GM21423 (cell line): ENCODE results near the gene APEH.
"Not testable (repeated sequence)": the region's sequence is repeated elsewhere in the genome, so short reads cannot be mapped to it uniquely, and the experiment has no call there.

Source experiments
- ATAC-seq: cut with Tn5 transposase; IDR thresholded peaks from one replicate; pipeline ENCODE4 v1.9.1; 2021; ENCODE audit warnings: mild to moderate bottlenecking, moderate library complexity; ENCODE audit not compliant: unreplicated experiment

Gene APEH

DNA sequence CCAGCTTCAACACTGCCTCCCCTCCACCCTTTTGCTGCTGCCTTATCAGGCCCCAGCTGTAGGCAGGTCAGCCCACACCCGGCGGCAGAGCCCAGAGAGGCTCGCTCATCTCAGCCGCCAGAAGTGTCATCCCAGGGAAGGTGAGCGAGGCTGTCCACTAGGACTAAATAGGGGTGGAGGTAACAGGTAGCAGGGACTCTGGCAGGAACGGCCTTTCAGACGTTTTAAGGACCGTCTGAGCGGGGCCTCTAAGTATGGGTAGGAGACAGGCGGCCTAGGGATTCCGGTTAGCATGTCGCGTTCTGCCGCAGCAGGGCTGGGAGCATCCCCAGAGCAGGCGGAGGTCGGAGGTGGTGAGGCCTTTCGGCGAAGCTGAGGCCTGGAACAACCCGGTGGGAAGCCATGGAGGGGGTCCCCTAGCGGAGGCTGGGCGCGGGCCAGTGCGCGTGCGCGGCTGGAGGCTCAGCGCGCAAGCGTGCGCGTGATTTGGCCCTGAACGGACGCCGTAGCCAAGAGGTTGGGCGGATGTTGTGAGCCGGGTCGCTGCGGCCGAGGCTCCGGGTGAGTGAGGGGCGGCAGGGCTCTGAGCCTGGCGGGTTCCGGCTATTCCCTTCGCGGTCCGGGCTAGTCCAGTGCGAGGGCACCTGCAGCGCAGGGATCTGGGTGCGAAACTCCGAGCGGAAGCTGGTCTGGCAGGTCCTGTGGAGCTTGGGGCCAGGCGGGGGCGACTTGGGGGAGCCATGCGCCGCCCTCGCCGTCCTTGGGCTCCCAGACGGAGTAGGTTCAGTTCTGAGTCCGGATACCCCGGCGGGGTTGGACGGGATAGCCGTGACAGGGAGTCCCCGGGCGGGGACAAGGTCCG, 15.1 kb downstream of the APEH start, which contains the start of the genes MST1 and RNF123:
Gene MST1, minus strand, starts transcription at position 429 of the 862 bp plus-strand sequence. CDS start 783 bp downstream, outside the sequence.
Gene RNF123, plus strand, starts transcription at position 512 of the 862 bp plus-strand sequence. CDS start 1,609 bp downstream, outside the sequence.
- ATAC-seq = peak; percentile 66

DNA sequence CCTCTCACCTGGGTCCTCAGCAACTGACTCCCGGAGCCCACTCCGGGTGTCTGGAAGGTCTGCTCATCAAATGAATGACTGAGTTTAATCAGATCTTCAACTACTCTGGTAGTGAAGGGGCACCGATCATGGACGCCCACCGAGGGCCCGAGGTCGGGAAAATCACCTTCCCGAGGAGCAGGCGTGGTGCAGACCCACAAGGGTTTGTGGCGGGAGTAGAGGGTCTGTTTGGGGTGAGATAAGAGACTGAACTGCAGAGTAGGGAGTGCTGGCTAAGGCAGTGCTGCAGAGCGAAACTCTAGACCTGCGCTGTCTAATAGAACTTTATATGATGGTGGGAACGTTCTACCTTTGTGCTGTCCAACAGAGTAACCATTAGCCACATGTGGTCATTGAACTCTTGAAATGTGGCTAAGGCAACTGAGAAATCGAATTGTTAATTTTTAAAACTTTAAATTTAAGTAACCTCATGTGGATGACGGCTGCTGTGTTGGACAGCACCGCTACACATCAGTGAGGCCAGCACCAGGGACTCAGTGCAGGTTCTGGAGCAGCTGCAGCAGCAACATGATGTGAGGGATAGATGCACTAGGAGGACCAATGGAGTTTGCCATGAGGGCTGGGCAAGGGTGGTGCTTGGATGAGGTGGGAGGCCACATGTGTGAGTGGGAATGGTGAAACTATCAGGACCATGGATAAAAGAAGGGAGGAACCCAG, 15.9 kb downstream of the APEH start:
- ATAC-seq = not testable (repeated sequence)

DNA sequence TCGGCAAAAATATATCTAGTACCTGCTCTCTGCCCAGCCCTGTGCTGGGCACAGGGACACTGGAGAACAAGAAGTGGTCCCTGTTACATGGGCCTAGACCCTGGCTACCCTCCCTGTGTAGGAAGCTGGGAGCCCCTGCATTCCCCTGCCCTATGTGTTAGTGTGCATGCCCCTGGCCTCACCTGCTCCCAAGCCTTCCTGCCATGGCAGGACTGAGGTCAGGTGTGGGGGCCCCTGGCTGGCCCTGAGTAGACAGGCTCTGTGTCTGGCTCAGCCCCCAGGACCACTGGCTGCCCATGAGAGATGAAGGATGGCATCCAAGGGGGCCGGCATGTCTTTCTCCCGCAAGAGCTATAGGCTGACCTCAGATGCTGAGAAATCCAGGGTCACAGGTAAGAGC, 16.7 kb downstream of the APEH start:
- ATAC-seq = not testable (repeated sequence)

DNA sequence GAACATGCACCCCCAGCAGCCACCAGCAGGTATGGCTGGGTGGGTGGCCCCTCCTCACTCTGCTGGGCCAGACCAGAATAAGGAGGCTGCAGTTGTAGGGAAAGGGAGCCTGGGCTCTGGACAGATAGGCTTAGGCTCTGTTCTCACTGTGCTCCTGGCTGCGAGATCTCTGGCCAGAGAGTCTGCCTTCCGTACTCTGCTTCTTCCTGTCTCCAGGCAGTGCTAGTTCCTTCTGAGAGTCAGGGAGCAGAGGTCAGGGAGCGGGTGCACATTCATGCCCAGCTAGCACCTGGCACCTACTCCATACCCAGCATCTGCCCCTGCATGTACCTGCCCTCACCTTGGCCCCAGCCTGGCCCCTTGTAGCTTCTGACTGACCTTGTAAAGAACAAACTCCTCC, 17.3 kb downstream of the APEH start:
- ATAC-seq = not testable (repeated sequence)

DNA sequence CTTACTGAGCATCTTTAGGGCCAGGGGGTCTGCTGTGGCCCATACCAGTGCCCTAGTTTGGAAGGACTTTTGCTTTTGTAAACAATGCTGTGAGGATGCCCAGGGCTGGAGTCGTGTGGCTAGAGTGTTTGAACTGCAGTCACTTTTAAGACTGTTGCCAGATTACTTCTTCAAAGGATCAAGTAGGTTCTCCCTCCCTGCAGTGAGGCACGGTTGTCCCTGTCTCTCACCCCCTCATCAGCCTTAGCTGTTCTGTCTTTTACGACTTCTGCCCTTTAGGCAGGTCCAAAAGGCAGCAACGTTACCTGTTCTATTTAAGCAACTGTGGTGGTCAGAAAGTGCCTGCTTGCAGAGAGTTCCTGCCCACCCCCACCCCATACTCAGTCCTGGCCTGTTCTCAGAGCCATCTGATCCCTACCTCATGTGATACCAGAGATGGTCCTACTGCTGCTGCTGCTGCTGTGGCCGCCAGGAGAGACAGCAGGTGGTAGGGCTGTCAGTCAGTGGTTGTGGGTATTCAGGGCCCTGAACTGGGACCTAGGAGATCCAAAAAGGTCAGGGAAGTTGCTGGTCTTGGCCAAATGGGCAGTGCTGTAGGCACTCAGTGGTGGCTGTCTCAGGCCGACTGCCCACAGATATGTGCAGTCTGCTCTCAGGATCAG, 20.4 kb downstream of the APEH start:
- not testable (repeated sequence) for ATAC-seq

DNA sequence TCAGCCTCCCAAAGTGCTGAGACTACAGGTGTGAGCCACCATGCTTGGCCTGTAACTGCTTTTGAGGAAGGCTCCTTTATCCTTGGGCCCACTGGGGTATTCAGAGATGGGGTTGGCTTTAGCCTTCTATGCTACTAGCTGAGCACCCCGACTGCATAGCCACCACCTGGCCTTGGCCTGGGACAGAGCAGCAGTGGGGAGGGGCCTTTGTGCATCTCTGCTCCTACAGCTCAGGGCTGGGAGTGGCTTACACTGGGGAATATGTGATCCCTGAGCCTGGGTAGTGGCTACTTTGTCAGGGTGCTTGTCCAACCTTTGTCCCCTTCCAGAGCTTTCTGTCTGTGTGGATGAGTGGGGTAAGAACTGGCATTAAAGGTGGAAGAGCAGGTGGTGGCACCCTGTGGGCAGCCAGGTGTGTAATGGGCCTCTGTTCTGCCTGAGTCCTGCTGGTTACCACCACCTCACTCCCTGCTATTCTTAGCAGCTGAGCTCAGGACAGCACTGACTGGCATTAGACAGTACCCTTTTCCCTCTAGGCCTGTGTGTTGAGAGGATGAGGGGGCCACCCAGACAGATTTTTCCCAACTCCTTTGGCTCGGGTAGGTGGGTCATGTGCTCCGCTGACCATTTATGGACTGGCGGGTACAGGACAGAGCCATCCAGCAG, 21.3 kb downstream of the APEH start:
- not testable (repeated sequence) for ATAC-seq

DNA sequence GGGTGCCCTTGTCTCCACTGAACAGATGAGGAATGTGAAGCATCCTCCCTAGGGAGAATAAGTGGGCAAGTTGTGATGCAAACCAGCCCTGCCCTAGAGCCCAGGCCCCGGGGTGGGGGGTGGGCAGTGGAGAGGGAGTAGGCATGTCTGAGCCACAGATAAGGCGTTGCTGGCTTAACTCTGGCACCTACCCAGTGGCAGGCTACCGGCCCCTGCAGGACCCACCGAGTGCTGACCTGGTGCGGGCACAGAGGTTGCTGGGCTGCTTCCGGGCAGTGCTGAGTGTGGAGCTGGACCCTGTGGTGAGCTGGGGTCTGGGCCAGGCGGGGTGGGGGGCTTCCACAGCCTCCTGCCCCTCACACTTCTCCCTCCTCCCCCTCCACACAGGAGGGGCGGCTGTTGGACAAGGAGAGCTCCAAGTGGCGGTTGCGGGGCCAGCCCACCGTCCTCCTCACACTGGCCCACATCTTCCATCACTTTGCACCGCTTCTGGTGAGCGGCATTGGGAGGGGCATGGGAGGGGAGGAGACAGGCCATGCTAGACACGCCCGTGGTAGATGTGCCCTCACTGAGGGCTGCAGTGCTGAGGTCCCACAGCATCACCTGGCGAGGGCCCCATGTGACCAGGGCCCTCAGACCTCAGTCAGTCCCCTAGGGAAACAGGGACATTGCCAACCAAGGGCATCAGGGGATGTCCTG, 25.3 kb downstream of the APEH start:
- no peak for ATAC-seq

DNA sequence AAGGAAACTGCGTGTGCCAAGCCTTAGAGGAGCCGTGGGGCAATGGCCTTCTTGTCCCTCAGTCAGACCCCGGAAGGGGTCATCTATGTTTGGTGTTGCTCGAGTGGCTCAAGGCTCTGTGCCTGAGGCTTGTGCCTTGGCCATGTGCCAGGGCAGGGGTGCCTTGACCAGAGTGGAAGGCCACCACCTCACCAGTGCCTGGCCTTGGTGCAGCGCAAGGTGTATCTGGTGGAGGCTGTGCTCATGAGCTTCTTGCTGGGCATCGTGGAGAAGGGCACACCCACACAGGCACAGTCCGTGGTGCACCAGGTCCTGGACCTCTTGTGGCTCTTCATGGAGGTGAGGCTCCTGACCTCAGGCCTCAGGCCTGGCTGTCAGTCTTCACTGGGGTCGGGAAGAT, 25.9 kb downstream of the APEH start:
- no peak for ATAC-seq

DNA sequence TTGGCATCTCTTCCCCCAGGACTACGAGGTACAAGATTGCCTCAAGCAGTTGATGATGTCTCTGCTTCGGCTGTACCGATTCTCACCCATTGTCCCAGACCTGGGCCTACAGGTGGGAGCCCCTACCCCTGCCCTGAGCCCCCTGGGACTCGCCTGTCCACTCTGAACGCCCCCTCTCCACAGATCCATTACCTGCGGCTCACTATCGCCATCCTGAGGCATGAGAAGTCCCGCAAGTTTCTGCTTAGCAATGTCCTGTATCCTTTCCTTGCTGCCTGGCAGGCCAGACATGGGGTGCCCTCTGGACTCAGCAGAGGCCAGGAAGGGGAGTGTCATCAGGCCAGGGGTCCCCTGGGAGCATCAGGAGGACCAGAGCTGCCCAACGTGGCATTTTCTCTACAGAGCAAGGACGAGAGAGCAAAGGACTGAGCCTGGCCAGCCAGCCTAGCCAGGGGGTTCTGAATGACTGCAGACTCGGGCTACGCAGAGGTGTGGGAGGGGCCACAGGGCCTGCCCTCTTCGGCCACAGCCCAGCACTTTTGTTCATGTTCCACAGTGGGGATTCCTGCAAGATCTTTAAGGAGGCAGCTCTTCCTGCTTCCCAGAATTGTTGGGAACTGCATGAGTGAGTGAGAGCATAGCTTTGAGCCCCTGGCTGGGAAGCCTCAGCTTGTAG, 26.4 kb downstream of the APEH start:
- no peak for ATAC-seq

DNA sequence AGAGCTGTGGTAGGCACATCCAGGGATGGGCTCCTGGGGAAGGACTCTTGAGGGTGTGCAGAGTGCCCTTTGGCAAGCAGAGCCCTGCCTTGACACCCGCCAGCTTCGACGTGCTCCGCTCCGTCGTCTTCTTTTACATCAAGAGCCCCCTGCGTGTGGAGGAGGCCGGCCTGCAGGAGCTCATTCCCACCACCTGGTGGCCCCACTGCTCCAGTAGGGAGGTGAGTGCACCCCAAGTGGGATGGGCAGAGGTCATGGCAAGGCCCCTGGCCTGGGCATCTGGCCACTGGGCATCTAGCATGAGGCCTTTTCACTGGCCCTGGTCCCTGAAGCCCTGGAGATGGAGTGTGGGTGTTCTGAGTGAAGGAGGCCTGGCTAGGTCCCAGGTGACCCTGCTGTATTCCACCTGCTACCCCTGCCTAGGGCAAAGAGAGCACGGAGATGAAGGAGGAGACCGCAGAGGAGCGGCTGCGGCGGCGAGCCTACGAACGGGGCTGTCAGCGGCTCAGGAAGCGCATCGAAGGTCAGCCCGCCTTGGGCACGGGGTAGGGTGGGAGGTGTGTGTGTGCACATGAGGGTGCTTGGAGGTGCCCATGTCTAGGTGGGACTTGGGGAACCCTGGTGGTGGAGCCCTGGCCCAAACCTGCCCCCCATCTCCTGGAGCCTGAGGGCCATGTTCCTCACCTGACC, 27.4 kb downstream of the APEH start:
- no peak for ATAC-seq

DNA sequence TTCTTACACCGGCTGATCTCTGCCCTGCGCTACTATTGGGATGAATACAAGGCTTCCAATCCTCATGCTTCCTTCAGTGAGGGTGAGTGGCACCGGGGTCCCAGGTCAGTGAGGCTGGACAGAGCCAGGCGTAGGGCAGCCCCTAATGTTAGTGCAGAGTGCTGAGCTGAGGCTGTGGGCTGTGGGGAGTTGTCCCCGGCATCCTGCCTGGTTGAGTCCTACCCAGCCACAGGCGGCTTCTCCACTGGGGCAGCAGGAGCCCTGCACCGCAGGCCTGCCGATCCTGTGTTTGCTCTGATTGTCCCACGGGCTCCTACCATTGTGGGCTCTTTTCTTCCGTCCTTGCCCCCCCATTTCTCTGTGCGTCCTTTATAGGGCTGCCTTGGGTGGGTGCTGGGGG, 28.5 kb downstream of the APEH start:
- no peak for ATAC-seq

DNA sequence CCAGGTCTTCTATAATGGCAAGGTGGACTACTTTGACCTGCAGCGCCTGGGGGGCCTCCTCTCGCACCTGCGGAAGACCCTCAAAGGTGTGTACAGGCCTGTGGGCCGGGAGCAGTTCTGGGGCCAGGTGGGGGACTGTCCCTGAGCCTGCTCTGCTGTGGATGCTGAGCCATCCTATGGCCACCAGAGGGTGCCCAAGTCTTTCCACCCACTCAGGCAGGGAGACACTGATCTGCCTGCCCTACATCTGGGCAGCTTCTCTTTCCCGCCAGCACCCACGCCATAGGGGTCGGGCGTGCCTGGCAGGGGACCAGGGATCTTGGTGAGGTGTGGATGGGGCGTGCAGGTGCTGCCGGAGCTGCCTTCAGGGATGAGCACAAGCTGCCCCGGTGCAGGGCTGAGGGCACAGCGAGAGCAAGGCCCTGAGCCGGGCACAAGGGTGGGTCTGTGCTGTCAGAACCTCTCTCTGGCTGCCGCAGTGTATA, 29.3 kb downstream of the APEH start:
- no peak for ATAC-seq

DNA sequence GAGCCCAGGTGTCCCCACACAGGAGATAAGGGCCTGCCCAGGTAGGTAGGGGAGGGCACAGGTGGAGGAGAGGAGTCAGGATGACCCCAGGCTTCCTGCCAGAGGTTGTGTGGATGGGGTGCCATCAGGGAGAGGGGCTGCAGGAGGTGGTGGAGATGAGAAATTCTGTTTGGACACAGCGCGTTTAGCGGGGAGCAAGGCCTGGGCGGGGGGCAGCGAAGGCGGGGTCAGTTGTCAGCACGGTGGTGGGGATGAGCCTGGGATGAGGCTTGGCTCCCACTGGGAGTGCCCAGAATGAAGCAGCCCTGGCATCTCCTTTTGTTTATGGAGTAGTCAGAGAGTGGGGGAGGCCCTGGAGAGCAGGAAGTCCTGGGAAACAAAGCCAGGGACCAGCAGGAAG, 29.8 kb downstream of the APEH start:
- ATAC-seq = no peak

DNA sequence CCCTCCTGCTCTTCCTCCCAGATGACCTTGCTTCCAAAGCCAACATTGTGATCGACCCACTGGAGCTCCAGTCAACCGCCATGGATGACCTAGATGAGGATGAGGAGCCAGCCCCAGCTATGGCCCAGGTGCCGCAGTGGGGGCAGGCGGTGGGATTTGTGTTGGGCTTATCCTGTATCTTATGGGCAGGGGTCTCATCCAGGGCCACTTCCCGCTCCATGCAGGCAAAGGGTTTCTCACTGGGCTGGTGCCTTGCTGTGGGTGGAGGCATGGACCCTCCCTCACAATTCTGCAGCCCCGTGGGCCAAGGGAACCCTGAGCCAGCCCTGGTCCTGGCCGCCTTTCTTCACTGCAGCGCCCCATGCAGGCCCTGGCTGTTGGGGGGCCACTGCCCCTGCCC, 30.5 kb downstream of the APEH start:
- ATAC-seq = no peak

DNA sequence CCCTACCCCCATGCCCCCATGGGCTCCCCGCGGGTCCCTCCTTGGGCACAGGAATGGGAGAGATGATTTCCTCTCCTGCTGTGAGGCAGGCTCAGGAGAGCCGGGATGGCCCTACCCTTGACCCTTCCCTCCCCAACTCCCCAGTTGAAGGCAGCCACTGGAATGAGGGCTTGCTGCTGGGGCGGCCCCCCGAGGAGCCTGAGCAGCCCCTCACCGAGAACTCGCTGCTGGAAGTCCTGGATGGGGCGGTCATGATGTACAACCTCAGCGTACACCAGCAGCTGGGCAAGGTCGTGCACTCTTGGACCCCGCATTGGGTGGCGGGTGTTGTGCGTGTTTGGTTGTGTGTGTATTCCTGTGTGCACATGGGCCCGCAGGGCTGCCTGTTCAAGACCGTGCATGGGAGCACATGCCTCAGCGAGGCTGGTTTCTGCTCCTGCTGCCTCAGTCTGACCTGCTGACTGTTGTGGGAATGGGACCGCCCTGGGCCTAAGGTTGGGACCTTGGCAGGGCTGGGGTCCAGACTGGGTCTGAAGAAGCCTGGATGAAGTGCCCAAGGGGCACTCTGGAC, 31.3 kb downstream of the APEH start:
- ATAC-seq = no peak

DNA sequence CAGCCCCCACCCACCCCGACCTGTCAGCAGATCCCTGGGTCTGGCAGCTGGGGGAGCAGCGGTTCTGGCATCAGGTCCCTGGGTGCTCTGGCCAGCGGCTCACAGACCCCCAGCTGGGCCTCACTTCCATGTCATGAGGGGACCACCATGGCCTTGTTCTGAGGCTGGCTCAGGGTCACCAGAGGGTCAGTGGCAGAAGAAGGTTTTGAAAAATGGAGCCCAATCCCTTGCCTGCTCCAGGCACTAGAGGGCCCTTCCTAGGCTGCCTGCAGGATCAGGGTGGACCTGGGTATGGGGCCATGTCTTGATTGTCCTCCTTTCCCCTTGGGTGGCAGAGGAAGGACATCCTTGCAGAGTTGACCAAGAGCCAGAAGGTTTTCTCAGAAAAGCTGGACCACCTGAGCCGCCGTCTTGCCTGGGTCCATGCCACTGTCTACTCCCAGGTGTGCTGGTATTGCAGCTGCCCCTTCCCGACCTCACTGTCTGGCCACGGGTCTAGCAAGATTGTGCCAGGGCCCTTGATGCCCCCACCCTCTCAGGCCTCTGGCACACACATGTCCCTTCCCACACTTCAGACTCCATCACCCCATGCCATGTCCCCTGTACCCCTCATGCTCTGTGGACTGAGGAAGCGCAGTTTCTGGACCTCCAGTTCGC, 32.4 kb downstream of the APEH start:
- ATAC-seq = no peak

DNA sequence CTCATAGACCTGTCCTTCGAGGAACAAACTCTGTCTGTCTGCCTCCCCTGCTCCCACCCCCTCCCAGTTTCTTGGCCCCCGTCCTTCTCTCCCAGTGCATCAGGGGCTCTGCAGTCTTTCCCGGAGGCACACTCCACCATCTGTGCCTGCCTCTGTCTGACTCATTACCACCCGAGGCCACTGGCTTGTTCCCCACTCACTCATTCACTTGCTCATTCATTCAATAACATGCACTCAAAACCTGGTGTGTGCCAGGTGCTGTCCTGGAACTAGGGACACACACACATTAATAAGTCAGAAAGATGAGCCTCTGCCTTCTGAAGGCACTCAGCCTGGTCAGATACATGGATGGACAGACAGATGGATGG, 32.9 kb downstream of the APEH start:
- no peak for ATAC-seq

DNA sequence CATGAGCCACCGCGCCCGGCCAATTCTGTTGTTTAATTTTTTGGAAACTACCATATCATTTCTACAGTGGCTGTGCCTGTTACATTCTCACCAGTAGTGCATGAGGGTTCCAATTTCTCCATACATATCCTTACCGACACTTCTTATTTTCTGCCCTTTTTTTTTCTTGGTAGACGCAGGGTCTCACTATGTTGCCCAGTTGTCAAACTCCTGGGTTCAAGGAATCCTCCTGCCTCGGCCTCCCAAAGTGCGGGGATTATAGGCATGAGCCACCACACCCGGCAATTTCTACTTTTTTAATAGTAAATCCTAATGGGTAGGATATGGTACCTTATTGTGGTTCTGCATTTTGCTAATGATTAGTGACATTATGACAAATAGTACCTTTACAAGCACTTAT, 35.7 kb downstream of the APEH start:
- ATAC-seq = no peak
